DMS153 treated with DMSO at 0.1 percent for 48 hours (cell line): ENCODE data around the gene PROZ.
"Not testable (repeated sequence)": the region's sequence is repeated elsewhere in the genome, so short reads cannot be mapped to it uniquely, and the experiment has no call there.

Experiments
- DNase-seq: peaks from one replicate; lab custom pipeline; 2025; ENCODE audit not compliant: unreplicated experiment; lab: John Stamatoyannopoulos, UW

Gene PROZ

DNA sequence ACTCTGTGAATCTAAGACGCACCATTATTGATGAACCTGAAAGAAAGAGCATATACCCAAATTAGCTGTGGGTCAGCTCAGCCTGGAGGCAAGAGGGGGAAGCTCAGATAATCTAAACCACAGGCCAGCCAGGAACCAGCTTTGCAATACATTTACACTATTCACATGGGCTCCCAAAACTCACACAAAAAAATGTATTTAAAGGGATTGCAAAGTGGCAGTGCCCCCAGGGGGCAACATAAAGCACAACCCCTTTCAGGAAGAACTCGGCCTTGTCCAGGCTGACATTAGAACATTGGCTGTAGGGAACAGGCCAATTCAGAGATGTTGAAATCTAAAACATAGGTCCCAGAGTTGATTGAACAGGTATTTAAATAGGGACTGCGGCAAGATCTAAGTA, 3.2 kb upstream of the PROZ start:
- no peak for DNase-seq

DNA sequence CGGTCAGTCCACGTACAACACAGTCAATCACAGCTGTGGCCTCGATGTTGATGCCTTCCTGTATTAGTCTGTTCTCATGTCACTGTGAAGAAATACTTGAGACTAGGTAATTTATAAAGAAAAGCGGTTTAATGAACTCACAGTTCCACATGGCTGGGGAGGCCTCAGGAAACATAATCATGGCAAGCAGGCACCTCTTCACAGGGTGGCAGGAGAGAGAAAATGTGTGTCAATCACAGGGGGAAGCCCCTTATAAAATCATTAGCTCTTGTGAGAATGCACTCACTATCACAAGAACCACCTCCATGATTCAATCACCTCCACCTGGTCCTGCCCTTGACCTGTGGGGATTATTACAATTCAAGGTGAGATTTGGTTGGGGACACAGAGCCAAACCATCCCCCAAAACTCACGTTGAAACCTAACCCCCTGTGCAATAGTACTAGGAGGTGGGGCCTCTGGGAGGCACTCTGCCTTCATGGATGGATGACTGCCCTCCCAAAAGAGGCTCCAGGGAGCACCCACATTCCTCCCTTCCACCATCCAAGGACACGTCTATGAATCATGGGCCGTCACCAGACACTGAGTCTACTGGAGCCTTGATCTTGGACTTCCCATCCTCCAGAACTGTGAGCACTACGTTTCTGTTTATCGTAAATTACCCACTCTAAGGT, 2.3 kb upstream of the PROZ start:
- no peak for DNase-seq

DNA sequence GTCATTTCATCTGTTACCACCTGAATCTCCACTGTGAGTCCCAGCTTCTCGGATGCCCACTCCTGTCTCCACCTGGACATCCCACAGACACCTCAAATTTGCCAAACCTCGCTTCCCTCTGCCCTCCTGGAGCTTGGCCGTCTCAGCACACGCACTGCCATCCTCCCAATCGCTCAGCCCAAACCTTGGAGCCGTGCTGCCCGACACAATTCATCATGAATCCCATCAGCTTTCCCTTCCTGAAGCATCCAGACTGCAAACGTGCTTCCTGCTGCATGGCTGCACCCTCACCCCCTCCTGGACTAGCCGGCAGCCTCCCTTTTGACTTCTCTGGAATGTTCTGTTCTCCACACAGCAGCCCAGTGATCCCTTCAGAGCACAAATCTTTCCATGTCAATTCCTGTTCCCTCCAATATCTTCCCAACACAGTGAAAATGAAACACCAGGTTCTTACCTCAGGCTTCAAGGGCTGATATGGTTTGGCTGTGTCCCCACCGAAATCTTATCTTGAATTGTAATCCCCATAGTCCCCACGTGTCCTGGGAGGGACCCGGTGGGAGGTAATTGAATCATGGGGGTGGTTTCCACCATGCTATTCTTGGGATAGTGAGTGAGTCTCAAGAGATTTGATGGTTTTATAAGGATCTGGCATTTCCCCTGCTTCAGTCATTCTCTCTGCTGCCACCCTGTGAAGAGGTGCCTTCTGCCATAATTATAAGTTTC, 1.1 kb upstream of the PROZ start:
- DNase-seq: no peak

- no peak for DNase-seq
These were observed 498 bp downstream of the PROZ start for GRCh38 chr13:113158946-113159345.

DNA sequence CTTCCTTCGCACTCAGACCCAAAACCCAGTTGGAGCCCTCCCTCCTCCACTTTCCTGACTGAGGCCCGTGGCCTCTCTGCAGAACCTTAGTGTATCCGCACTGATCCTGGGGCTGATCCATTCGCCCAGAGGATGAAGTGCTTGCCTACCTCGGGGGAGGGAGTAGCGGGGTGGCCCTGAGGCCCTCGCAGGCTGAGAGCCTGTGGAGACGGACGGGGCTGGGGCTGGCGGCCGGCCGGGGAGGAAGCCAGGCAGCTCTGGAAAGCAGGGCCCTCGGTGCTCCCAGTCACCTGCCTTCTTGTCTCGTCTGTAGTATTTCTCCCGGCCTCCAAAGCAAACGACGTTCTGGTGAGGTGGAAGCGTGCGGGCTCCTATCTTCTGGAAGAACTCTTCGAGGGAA, 1.3 kb downstream of the PROZ start:
- no peak for DNase-seq

DNA sequence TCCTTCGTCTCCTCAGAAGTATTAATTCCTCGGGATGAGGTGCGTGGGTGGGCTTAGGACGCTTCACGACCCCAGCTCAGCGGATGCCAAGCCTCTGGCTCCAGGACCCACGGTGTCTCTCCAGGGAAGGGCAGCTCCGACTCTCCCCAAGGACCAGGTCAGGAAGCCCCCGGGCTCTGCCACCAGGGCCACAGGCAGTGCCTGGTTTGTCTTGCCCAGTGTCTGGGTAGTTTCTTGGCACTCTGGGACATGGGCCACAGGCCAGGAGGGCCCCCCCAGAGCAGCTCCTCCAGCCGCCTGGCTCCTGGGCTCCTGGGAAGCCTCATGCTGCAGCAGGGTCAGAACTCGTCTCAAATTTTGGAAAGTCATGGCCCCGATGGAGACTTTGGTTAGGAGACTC, 2.5 kb downstream of the PROZ start:
- no peak for DNase-seq

DNA sequence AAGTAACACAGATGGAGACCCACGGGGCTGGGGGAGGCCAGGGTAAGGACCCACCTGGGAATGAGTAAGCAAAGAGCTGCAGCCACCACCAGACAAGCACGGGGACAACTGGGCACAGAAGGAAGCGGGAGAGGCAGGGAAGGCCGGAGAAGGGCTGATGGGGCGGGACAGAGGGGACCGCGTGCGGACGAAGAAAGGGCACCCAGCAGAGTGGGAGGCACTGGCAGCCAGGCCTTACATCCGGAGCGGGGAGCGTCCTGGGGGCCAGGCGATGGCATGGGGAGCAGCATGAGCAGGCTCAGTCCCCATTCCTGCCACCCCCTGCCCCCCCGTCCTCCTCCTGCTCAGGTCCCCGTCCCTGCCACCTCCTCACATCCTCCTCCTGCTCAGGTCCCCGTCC, 3.0 kb downstream of the PROZ start:
- DNase-seq: no peak

- DNase-seq: not testable (repeated sequence)
These were observed 3.5 kb downstream of the PROZ start for GRCh38 chr13:113161975-113162374.

DNA sequence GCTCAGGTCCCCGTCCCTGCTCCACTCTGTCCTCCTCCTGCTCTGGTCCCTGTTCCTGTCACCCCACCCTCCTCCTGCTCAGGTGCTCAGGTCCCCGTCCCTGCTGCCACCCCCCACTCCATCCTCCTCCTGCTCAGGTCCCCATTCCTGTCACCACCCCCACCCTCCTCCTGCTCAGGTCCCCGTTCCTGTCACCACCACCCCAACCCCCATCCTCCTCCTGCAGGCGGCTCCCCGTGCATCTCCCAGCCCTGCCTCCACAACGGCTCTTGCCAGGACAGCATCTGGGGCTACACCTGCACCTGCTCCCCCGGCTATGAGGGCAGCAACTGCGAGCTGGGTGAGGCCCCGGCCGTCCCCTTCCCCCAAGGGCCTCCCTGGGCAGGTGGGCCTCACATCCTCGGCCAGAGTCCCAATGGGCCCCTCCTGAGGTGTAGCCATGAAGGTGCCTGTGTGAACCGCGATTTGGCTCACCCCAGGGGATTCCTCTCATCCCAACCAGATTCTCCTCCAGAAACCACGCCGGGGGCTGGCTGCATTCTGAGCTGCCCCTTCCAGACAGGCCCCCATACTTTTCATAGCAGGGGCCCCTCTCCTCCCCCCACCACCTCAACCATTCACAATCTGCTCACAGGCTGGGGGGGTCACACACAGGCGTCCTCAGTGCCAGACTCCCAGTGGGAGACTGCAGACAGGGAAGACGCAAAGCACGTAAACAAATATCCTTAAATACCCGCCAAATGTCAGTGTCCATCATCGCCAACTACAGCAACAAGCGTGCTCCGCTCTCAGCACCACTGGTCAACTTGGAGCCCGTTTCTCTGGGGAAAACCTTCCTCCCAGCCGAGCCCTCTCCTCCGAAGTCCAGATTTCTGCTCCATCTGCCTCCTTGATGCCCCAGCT, 4.6 kb downstream of the PROZ start:
- no peak for DNase-seq

DNA sequence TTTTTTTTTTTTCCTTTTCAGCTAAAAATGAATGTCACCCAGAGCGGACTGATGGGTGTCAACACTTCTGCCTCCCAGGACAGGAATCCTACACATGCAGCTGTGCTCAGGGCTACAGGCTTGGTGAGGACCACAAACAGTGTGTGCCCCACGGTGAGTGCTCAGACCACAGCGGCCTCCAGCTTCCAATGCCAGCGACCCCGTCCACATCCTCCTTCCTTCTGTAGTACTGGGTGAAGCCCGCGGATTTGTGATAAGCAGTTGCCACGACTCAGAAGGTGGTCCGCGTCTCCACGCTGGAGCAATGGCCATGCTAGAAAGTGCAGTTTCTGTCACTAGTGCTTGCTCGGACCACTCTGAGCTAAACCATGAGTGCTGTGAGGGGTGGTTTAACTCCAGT, 6.0 kb downstream of the PROZ start:
- no peak for DNase-seq

GRCh38 chr13:113166266-113166665, 7.8 kb downstream of the PROZ start:
- no peak for DNase-seq

DNA sequence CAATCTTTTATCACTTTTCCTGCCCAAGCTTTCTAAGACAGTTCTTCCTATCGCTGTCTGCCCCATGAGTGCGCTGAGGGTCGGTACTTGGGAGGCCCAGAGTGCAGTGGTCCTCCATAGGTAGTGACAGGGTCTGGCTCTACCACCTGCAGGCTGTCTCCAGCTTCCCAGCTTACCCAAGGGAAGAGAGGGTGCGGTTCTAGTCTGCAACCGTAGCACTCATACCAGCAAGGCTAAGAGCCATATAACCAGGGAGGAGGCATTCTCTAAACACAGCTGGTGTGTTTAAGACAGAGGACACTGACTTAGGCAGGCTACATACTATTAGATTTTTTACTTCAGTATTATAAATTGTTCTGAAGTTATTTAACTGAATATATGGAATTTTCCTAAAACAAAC, 8.2 kb downstream of the PROZ start:
- no peak for DNase-seq

- no peak for DNase-seq
These were observed 8.7 kb downstream of the PROZ start for GRCh38 chr13:113167155-113167554.

DNA sequence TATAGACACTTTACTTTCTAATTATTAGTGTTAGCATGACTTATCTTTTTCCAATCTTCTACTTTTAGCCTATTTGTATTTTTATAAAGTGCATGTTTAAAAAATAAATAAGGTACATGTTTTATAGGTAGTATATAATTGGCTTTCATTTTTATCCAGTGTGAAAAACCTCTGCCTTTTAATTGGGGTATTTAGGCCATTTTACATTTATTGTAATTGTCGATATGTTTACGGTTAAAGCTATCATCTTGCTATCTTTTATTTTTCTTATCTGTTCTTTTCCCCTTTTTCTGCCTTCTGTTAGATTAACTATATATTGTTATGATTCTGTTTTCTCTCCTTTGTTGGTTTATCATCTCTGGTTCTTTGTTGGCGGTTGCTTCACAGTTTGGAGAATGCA, 9.1 kb downstream of the PROZ start:
- DNase-seq: no peak

DNA sequence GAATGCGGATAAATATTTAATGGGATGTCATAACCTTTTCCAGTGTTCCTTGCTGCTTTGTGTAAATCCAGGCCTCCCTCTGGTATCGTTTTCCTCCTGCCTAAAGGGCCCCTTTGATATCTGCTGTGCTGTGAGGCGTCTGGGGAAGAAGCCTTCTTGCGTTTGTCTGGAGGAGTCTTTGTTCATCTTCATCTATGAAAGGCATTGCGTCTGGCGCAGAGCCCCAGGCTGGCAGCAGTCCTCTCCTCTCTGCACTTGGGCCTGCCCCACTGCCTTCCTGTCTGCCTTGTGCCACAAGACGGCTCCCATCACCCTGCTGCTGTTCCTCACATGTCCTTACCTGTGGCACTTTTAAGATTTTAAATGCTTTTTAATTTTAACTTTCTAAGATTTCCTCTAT, 9.8 kb downstream of the PROZ start:
- no peak for DNase-seq

- DNase-seq: no peak
These were observed 11.1 kb downstream of the PROZ start for GRCh38 chr13:113169277-113170272.

- peak; percentile 15 for DNase-seq
These were observed 12.1 kb downstream of the PROZ start for GRCh38 chr13:113170511-113170910.

GRCh38 chr13:113171250-113172125, 13.0 kb downstream of the PROZ start:
- DNase-seq: no peak

- no peak for DNase-seq
These were observed 14.0 kb downstream of the PROZ start for GRCh38 chr13:113172419-113172926.
